Fibroblast of villous mesenchyme (primary cell): ENCODE measurements around the gene RSAD1. TPM values are rescaled to one million over a fixed set of nuclear protein-coding genes. Genes with fewer than 3 reads are reported as not detected.

ENCODE experiments used
- DNase-seq: peaks from one replicate; pipeline ENCODE4 v3.0.0-alpha.2; 2010; ENCODE audit warnings: low read depth
- H3K4me3 ChIP-seq: 2 replicates; pipeline ENCODE4 v1.5.1; 2011; ENCODE audit warnings: low read depth, mild to moderate bottlenecking, low read length
- CTCF ChIP-seq: IDR thresholded peaks from 2 replicates; pipeline ENCODE4 v1.5.1; 2012; ENCODE audit warnings: low read depth, mild to moderate bottlenecking, low read length; ENCODE audit not compliant: insufficient read depth
- total RNA-seq: library from RNA; depleted of rRNA; stranded (reverse); fragments of >200 nt; gene quantifications from 2 replicates; pipeline ENCODE4 v1.2.3, GENCODE V29; 2012

Gene RSAD1
- total RNA-seq, 1 donor: 16.8 TPM

DNA sequence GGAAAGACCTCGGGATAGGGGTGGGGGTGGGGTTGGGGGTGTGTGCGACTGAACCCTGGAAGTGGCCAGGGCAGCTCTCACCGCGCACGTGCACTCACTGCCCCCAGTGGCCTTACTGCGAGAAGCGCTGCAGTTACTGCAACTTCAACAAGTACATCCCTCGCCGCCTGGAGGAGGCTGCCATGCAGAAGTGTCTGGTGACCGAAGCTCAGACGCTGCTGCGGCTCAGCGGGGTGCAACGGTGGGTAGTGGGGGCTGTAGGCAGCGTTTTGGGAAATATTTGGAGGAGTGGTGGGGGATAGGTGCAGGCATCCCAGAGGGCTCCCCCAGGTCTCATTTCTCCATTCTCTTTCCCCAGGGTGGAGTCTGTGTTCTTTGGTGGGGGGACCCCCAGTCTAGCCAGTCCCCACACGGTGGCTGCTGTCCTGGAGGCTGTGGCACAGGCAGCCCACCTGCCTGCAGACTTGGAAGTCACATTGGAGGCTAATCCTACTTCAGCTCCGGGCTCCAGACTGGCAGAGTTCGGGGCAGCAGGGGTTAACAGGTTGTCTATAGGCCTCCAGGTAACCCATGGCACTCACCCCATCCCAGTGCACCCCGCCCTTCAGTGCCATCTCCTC is 972 bp downstream of the RSAD1 start:
- H3K4me3 ChIP-seq: peak overlapping the region; percentile 90
- DNase-seq: peak; percentile 77
- TF ChIP-seq CTCF: peak; percentile 42

- no peak for TF ChIP-seq CTCF
- no peak overlapping the region for H3K4me3 ChIP-seq
- DNase-seq: no peak
Measured at GRCh38 chr17:50480142-50480764, 1.6 kb downstream of the RSAD1 start.

DNA sequence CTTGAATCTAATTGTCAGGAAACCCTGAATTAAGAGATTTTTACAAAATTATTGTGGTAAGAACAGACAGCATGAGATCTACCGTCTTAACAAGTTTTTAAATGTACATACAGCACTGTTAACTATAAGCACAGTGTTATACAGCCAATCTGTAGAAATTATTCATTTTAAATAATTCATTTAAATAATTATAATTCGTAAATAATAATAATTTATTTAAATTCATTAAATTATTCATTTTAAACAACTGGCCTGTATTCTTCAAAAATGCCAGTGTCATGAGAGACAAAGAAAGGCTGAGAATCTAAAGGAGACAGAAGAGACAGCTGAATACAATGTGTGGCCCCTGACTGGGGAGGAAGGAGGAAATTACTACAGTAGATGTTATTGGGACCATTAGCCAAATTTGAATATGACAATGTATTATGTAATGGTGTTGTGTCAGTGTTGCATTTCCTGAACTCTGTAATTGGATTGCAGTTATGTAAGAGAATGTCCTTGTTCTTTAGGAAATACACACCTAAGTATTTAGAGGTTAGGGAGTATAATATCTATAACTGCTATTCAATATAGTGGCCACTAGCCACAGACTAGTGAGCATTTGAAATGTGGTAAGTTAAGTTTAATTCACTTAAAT is 2.3 kb downstream of the RSAD1 start:
- DNase-seq: no peak
- TF ChIP-seq CTCF: no peak

GRCh38 chr17:50481648-50482047 is 3.0 kb downstream of the RSAD1 start:
- no peak for TF ChIP-seq CTCF
- DNase-seq: no peak
- H3K4me3 ChIP-seq: no peak overlapping the region

More for the DNA sequence above, 2.3 kb downstream of the RSAD1 start:
- H3K4me3 ChIP-seq: no peak overlapping the region

DNA sequence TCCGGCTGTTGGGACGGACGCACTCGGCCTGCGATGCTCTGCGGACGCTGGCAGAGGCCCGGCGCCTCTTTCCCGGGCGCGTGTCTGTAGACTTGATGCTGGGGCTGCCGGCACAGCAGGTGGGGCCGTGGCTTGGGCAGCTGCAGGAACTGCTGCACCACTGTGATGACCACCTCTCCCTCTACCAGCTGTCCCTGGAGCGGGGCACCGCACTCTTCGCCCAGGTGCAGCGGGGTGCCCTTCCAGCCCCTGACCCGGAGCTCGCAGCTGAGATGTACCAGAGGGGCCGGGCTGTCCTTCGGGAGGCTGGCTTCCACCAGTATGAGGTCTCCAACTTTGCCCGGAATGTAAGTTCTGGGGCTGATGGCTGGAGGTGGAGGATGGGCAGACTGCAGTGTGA is 3.5 kb downstream of the RSAD1 start:
- DNase-seq: no peak
- no peak for TF ChIP-seq CTCF
- no peak overlapping the region for H3K4me3 ChIP-seq

- no peak overlapping the region for H3K4me3 ChIP-seq
- peak; percentile 97 for DNase-seq
- peak; percentile 91 for TF ChIP-seq CTCF
Measured at GRCh38 chr17:50482516-50482915, 3.9 kb downstream of the RSAD1 start.

GRCh38 chr17:50483266-50483665 is 4.6 kb downstream of the RSAD1 start:
- DNase-seq: no peak

More at GRCh38 chr17:50483266-50483665, 4.6 kb downstream of the RSAD1 start:
- no peak for TF ChIP-seq CTCF
- no peak overlapping the region for H3K4me3 ChIP-seq
